Activated T-helper 1 cell treated with Interleukin-2 at 50 U/mL for 16 hours (primary cell): Measurements from ENCODE around the gene R3HDML.
"Not testable (repeated sequence)": the region's sequence is repeated elsewhere in the genome, so short reads cannot be mapped to it uniquely, and the experiment has no call there.

Experiments
- DNase-seq: peaks from one replicate; pipeline ENCODE4 v3.0.0-alpha.2; 2020; ENCODE audit warnings: low read depth

Gene R3HDML

DNA sequence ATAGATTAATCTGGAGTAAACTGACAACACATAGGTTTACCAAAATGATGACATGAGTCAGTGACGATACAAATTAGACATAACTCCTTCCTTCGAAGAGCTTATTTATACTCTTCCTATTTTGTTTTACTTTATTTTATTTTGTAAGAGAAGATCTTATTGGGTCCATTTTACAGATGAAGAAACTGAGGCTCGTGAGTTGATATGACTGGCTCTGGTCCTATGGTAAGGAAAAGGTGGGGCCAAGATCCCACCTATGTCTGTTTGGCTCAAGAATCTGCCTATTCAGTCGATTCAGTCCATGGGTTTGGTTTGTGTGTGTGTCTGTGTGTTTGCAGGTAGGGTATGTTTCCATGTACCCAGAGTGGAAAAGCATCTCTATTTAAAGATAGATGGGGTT lies 8.4 kb upstream of the R3HDML start:
- DNase-seq = no peak

DNA sequence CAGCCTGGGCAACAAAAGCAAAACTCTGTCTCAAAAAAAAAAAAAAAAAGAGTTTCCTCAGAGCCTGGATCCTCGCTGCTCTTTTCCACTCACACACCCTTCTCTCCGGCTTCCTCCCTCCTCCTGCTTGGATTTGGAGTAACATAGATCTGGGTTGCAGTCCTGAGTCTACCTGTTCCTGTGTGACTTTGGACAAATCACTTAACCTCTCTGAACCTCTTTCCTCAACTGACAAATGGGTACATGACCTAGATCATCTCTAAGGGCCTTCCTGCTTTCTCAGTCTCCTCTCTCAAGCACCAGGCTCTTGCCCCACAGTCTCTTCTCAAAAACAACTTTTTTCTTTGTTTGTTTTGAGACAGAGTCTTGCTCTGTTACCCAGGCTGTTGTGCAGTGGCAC lies 5.6 kb upstream of the R3HDML start:
- no peak for DNase-seq

DNA sequence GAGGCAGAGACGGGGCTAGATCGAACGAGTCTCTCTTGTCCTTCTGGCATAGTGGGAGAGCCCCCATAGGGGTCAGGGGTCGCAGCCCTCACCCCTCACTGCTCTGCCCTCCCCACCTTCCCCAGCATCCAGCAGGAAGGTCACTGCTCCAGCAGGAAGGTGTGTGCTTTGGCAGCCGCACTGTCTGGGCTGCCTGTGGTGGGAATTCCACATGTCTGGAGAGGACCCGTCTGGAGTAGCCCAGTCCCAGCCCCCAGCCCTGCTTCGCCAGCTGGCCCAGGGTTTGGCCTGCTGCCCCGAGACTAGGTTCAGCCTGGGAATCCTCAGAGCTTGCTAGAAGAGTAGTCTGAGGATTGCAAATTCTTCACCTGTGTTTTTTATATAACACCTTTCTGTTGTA lies 2.5 kb upstream of the R3HDML start:
- DNase-seq = no peak

DNA sequence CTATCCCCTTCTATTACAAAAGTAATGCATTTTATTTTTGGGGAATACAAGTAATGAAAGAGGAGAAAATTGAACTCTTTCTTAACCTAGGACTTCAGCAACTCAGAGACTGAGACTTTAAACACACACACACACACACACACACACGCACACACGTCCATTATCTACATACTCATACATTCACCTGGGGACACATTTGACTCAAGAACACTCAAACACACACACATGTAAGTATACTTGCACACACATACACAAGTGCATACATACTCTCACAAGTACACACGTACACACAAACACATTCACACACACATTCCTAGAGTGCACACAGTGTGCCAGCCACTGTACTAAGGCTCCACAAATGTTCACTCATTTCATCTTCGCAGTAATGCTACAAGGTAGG lies 2.1 kb upstream of the R3HDML start:
- no peak for DNase-seq

DNA sequence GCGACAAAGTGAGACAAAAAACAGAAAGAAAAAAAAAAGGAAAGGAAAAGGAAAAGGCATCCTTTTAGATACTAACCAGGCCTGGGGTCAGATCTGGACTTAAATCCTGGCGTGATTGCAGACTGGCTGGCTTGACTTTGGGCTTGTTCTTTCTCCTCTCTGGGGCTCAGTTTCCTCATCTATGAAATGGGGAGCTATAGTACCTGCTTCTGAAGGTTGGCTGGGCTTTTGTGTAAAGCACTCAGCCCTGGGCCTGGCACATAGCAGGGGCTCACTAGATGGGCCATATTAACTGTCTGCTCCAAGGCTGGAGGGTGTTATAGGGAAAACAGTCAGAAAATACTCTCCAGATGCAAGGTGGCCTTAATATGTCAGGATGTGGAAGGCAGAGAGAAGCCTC lies 1.2 kb upstream of the R3HDML start:
- no peak for DNase-seq

DNA sequence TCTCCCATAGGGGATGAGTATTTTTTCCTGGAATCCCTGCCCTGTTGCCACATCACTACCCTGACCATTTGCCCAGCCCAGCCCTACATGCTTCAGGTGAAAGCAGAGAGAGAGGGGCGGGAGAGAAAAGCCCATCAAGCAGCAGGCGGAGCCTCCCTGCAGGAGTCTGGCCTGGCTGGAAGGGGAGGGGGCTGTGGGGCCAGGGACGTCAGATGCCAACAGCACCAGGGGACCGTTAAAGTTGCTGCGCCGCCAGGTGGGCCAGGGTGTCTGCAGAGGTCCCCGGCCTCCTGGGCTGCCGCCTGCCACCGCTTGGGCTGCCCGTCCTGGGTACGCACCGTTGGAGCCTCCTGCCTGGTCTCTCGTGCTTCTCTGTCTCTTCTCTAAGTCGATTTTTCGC lies 757 bp upstream of the R3HDML start:
- DNase-seq = no peak

DNA sequence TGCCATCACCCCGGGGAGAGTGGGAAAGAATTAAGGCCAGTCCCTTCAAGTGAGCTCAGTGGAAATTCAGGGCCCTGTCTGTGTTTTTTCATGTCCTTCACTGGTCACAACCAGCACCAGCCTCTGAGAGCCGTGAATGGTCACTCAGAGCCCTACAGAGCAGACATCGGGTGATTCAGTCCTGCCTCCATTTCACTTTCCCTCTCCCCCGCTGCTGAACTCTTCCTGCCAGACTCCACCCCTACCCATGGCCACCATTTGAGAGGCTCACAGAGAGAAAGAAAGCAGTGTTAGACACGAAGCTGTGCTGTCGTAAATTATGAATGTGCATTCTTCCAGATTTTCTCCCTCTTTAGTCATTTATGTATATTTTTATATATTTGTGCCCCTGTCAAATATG lies 5.4 kb downstream of the R3HDML start:
- DNase-seq = no peak

DNA sequence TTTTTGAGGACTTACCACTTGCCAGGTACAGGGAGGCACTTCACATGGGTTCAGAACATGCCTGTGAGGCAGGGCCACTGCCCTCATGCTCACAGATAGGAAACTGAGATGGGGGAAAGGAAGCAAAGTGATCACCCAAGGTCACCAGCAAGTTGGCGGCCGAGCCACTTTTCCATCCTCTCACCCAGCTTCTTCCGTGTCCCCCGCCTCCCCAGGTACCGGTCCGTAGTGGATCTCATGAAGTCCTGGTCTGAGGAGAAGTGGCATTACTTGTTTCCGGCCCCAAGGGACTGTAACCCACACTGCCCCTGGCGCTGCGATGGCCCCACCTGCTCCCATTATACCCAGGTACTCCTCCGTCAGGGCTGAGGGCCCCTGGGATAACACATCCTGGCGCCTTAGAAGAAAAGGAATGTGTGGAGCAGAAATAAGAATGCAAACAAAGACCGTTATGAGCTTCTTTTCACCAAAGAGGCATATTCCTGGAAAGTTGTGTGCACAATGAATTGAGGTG lies 6.4 kb downstream of the R3HDML start:
- DNase-seq = no peak

DNA sequence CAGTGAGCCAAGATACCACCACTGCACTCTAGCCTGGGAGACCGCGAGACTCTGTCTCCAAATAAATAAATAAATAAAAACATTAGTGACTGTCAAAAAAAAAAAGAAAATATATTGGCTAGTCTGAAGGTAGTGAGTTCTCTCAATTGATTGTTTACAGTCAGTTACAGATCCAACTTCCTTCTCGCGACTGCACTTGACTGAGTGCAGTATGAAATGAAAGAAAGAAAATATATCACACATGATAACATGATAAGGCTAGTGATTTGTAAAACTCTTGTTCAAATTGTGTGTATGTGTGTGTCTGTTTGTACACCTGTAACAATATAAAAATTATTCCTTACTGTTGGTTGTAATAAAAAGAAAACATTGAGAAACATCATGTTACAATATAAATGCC lies 7.9 kb downstream of the R3HDML start:
- no peak for DNase-seq

DNA sequence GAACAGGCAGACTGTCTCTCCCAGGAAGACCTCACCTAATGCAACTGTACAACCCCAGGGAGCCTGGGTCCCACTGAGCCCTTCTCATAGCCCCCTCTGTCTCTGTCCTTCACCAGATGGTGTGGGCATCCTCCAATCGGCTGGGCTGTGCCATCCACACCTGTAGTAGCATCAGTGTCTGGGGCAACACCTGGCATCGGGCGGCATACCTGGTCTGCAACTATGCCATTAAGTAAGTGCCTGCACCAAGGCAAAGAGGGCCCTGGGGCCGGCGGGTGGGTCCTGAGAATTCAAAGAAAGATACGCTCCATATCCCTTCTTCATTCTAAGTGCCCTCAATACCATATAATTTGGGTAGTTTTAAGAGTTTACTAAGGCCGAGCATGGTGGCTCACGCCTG lies 8.3 kb downstream of the R3HDML start:
- DNase-seq = no peak

DNA sequence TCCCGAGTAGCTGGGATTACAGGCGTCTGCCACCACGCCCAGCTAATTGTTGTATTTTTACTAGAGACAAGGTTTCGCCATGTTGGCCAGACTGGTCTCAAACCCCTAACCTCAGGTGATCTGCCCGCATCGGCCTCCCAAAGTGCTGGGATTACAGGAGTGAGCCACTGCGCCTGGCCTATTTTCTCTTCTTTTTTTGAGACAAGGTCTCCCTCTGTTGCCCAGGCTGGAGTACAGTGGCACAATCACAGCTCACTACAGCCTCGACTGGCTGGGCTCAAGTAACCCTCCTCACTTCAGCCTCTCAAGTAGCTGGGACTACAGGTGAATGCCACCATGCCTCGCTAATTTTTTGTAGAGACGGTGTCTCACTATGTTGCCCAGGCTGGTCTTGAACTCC lies 9.1 kb downstream of the R3HDML start:
- DNase-seq = not testable (repeated sequence)

DNA sequence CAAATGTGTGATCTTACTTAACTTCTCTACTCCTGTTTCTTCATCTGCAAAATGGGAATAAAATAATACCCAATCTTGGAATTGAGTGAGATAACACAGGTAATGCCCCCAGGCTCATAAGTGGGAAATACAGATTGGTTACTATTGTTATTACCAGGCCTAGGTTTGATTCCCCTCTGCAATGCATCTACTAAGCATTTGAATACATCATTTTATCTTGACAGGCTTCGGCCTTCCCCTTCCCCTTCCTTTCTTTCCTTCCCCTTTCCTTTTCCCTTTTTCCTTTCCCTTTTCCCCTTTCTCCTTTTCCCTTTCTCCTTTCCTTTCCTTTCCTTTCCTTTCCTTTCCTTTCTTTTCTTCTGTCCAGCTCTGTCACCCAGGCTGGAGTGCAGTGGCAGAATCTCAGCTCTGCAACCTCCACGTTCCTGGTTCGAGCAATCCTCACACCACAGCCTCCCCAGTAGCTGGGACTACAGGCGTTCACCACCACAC lies 11.4 kb downstream of the R3HDML start:
- DNase-seq = no peak

DNA sequence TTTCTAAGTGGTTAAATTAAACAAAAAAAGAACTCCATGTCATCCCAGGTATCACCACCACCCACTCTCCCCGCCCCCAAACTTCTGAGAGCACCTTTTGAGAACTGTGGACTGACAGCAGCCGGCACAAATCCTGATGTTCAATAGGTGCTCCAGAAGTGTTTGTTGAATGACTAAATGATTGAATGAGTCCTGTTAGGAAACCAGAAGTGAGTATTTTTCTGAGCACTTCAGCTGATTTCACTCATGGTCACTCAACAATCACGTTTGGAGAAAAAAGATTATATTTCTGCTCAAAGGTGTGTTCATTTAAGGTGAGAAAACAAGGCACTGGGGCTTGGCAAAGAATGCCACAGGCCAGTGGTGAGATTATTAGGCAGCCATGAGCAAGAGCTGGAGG lies 12.5 kb downstream of the R3HDML start:
- no peak for DNase-seq

DNA sequence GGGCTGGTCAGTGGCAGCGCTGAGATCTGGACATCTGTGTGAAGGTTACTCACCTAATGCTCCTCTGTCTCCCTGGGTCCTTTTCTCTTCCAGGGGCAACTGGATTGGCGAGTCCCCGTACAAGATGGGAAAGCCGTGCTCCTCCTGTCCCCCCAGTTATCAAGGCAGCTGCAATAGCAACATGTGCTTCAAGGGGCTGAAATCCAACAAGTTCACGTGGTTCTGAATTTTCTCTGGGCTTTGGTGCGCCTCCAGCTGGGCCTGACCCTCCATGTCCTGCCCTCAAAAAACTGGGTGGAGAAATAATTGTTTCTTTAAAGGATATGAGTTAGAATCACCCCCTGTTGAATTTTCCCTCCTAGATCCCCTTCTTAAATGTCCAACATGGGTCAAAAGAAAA lies 13.7 kb downstream of the R3HDML start:
- no peak for DNase-seq

DNA sequence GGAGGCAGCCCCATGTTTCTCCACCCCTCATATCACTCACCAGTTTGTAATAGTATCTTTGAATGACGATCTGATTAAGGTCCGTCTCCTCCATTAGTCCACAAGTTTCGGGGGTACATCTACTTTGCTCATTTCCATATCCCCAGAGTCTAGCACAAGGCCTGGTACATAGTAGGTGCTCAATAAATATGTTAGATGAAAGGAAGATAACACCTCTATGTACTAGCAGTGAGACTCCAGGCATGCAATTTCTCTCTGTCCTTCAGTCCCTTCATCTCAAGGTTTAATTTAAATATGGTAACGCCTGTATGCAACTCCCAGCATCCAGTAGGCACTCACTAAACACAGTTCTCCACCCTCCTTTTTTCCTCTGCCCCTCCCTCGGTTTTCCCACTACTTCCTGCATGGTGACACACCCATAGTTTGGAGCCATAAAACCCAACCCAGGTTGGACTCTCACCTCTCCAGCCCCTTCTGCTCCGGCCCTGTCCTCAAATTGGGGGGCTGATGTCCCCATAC lies 18.2 kb downstream of the R3HDML start:
- DNase-seq = no peak

DNA sequence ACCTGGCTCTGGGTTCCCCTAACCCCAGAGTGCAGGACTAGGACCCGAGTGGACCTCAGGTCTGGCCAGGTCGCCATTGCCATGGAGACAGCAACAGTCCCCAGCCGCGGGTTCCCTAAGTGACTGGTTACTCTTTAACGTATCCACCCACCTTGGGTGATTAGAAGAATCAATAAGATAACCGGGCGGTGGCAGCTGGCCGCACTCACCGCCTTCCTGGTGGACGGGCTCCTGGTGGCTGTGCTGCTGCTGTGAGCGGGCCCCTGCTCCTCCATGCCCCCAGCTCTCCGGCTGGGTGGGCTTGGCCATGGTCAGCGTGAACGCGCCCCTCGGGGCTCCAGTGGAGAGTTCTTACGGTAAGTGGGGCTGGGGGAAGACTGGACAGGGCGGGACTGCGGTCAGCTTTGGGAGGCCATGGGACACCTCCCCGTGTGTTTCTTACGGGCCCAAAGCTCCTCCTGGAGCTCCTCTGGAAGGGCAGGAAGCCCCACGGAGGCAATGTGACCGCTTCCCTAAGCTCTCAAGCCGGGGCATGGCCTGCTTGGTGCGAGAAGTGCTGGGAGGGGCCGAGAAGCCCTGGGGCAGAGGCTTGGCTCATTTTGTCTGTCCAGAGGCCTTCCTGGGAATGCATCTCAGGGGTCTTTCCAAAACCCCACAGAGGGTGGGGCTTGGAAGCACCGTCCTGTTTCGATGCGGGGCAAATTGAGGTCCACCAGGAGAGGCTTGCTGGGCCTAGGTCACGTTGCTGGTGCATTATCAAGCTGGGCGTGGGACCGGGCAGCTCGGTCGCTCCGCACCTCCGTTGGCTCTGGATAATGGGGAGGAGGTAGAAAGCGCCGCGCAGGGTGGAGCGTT lies 18.9 kb downstream of the R3HDML start, which contains the start of gene HNF4A:
Gene HNF4A (plus strand): TSS at position 202 of the 855 bp plus-strand sequence. CDS start 106 bp downstream, at position 308.
- no peak for DNase-seq

DNA sequence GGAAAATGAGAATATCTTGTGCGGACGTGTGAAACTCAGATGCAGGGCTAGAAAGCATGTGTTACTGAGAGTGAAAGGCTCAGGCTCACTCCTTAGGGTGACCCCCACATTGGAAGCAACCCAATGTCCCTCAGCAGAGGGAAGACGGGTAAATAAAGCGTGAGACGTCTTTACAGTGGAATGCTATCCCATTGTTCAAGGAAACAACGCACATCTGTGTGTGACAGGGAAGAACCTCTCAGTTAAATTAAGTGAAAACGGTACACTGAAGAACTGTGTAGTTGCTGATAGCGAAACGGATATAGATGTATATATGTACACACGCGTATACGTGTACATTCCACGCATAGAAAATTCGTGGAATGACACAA lies 19.5 kb downstream of the R3HDML start:
- DNase-seq = no peak

DNA sequence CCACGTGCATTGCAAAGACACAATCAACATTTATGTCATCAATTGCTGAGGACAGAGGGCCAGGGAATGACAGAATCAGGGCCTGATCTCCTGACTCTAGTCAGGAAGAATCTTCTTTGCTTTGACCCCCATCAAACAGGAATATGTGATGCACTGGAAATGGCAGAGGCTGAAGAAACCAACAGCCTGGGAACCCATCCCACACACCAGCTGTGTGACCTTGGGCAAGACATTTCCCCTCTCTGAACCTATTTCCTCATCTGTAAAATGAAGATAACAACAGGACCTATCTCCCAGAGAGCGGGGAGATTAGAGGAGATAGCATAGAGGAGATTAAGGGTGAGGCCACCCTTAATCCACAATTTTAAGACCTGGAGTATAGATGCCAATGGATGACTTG lies 20.2 kb downstream of the R3HDML start:
- no peak for DNase-seq

DNA sequence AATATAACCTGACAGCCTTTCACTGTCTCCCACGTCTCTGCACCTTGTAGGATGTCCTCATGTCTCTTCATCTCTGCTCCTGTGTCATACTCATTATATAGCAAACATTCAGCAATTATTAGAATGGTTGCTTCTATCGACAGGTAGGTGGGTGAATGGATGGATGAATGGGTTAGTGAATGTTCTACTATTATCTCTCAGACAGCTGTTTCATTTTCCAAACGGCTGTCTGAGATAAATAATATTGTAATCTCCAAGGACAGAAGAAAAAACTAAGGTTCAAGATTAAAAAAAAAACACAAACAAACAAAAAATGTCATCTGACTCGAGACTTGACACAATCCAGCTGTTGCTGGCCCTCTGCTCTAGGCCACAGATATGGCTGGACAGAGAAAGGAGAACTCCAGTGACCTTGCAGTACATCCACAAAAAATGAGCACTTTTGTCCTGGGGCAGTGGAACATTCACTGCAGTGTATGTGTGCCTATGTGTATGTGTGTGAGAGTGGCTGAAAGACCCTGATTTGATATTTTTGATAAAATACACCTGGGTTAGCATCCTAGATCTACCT lies 20.8 kb downstream of the R3HDML start:
- DNase-seq = no peak

DNA sequence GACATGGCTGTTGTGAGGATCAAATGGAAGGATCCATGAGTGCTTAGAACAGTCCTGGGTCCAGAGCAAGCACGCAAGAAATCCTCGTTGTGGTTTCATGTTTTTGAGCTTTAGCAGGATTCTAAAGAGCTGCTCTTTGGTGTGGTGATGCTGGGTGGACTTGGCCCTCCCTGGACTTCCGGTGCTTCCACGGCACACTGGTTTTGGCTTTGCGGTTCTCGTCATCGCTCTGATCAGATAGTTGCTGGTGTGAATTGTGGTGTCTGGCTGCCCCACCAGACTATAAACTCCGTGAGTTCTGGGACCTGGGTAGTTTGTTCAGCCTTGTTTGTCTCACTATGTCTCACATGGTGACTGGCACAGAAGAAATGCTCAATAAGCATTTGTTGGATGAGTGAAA lies 21.9 kb downstream of the R3HDML start:
- no peak for DNase-seq

DNA sequence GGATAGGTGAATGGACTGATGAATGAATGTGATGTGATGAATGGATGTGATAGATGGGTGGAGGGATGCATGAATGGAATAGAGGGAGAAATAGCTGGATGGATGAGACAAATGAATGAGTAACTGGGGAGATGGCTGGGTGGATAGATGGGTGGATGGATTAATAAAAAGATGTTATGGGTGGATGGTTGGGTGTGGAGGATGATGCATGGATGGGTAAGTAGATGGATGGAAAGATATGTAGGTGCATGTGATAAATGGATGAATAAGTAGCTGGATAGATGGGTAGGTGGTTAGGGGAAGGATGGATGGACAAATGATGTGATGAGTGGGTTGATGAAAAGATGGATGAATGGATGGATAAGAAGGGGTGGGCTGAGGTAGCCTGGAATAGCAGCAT lies 23.4 kb downstream of the R3HDML start:
- DNase-seq = no peak

DNA sequence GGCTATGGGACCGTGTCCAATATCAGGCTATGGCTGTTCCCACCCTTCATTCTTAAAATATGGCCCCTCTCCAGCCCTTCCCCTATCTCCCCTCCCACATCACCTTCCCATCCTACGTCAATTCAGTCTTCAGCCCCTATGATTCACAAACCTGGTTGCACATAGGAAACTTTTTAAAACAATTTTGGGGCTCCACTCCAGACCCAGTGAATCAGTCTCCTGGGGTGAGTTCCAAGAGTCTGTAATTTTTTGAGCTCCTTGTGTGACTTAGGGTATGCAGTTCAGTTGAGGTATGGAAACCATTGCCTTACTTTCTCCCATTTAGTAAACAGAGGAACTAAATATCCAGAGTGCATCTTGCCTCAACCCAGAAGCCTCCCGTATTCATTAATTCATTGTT lies 24.2 kb downstream of the R3HDML start:
- DNase-seq = no peak

DNA sequence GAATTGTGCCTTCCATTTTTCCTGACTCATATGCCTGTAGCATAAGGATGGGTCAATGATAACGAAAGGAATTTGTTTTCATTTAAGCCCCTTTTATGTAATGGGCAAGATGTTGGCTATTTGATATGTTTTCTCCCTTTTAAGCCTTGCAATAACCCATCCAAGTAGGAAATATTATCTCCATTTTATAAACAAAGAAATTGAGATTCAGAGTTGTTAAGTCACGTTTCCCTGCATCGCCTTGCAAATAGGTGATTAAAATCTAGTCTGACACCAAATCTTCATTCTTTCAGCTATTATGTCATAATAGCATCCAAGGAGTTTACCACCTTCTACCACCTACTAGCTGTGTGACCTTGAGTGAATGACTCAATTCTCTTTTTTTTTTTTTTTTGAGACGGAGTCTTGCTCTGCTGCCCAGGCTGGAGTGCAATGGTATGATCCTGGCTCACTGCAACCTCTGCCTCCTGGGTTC lies 25.7 kb downstream of the R3HDML start:
- no peak for DNase-seq
